Dedifferentiated amniotic fluid mesenchymal stem cell (primary cell): ENCODE results near the gene CLDN18.

Experiments used
- DNase-seq: peaks from one replicate; pipeline ENCODE4 v3.0.0-alpha.2; 2016; ENCODE audit errors: extremely low spot score

Gene CLDN18

GRCh38 chr3:138062626-138063025, 52.7 kb downstream of the CLDN18 start:
- DNase-seq, result no peak

GRCh38 chr3:138063416-138063815, 53.5 kb downstream of the CLDN18 start:
- DNase-seq, result no peak

DNA sequence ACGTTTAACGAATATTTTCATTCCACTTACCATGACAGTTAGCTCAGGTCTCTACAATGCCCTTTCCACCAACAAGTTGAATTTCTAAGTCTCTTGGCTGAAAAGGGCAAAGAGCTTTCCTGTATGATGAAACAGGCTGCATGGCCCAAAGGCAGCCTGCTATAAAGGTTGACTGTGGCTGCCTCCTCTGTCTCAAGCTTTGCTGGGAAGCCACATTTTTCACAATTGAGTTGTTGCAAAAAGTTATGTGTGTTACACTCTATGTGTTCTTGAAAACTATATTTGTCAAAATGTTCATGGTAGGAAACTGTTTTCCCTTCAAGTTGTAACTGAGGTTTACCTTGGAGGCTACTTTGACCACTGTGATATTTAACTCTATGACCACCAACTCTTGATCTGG, 56.0 kb downstream of the CLDN18 start:
- DNase-seq, result no peak

DNA sequence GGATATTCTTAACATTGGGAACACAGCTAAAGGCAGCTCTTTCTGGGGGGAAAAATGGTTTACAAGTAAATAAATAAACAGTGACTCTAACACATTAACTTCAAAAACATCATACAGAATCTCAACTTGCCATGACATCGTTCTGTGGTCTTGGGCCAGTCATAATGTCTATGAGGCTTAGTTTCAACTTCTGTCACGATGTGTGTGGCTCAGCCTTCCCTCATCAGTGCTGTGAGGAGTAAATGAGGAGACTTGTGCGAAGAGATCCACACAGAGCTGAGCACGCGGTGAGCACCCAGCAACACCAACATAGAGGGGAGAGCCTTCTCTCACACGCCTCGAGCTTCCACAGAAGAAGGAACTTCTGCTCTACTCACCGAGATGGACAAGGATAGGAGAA, 56.4 kb downstream of the CLDN18 start:
- DNase-seq, result no peak

DNA sequence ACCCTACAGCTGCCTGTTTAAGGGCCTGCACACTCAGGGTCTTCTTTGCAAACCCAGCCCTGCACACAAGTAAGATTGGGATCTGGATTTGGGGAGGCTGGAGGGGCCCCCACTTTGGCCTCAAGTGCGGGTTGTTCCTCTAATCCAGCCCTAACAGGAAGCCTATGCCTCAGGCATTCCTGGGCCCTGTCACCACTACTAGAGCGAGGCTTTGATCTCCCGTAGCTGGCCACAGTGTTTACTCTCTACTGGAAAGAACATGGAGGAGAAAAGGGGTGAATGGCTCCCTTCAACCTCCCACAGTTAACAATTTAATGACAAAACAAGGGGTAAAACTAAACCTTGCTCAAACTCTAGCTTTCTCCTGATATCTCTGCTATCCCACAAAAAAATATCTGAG, 57.0 kb downstream of the CLDN18 start:
- DNase-seq, result no peak

DNA sequence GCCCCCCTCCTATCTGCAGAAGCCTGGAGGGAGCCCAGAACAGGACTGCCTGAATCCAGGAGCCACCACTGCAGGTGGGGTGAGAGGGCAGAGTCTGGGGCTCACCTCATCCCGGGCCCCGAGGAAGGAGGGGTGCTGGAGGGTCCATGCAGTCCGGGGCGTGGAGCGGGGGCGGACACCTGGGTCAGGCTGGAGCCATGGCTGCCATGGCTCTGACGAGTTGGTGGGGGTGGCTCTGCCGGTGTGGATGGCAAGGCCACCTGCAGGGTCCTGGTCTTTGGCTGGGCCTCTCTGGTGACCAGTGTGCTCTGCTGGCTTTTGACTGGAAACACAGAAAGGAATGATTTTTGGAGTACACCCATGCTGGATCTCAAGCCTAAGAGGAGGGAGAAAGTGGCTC, 58.1 kb downstream of the CLDN18 start:
- no peak for DNase-seq

DNA sequence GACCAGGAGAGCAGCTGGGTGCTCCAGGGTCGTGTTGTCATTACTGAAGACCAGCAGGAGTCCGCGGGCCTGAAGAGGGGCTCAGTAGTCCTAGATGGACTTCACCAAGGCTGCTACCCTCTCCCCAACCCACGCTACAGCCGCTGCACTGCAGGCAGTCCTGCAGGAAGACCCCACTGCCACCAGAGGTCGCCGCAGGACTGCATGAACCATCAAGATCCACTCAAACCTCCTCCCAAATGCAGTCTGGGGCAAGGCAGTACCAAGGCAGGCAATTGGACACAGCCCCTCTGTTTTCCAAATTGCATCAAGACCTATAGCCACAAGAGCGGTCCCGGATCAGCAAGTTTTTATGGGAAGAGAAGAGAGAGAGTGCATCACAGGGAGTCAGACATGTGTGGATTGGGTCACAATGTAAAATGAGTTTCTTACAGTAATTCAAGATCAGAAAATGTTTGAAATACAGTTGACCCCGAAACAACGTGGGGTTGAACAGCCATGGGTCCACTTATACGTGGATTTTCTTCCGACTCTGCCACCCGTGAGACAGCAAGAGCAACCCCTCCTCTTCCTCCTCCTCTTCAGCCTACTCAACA, 58.7 kb downstream of the CLDN18 start:
- peak; percentile 61 for DNase-seq

DNA sequence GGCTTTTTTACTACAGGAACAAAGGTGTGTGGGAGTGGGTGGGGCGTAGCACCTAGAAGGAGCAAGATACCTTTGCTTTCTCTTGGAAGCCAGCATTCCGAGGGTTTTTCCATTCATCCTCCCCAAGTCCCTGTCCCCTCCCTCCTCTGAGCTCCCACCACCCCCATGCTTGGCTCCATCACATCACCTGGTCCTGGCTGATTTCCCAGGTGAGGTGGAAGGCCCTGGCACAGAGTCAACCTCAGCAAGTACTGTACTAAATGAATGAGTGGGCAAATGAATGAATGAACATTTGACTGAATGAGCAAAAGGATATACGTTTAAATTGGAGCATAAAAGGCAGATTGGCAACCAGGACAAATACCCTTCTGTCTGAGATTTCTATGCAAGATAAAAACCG, 60.0 kb downstream of the CLDN18 start:
- DNase-seq, result no peak

DNA sequence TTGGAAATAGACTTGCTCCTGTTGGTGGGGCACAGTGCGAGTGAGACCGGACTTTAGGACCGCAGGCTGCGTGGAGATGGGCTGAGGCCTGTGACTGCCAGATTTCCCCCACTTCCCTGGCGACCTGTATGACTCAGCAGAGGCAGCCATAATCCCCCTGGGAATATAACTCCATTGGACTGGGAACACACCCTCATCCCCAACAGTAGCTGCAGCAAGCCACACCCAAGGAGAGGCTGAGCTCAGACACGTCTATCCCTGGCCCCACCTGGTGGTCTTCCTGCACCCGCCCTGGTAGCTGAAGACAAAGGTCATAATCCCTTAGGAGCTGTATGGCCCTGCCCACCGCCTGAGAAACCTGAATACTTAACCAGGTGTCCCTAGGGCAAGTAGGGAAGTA, 62.8 kb downstream of the CLDN18 start:
- DNase-seq, result no peak

DNA sequence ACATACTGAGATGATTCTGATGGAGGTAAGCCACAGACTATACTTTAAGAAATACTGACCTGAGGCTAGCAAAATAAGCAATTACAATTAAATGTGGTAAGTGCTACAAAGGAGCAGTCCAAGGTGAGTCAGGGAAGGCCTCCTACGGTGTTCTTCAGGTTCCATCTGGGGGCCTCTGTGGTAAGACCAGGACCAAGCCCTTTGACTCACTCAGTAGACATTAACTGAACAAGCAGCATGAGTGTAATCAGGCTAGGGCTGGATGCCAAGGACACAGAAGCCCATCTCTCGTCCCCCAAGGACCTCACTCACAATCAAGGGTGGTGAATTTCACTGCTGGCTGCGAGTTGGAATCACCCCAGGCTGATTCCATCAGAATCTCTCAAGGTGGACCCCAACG, 68.1 kb downstream of the CLDN18 start:
- DNase-seq, result no peak

GRCh38 chr3:138078901-138079344, 69.0 kb downstream of the CLDN18 start:
- peak; percentile 60 for DNase-seq

GRCh38 chr3:138079901-138080300, 69.9 kb downstream of the CLDN18 start:
- DNase-seq, result no peak

DNA sequence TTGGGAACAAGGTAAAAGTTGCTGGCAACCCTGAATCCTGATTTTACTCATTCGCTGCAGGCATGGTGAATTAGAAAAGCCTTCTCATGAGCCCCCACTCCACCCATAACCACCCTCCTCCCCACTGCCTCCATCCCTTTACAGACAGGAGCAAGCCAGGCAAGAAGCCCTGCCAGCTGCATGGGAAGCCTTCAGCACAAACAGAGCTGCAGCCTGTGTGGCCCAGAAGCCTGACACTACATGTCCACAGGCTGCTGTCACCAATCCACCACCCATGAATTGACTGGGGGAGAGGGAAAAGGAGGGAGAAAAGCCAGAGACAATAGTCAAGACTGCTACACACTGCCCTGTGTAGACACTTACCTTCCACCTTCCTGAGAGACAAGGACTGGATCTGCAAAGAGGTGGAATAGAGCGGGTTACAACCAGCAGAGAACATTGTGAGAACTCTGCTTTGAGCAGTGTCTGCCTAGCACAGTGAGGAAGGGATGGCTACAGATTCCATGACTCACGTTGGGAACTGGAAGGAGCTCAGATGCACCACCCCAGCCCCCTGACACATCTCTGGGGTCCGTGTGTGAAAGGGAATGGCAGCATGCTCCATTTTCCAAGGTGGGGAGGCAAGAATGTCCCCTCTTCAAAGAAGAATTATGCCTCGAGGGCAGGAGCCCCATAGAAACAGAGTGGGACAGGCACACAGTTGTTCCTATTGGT, 71.6 kb downstream of the CLDN18 start:
- DNase-seq, result no peak

DNA sequence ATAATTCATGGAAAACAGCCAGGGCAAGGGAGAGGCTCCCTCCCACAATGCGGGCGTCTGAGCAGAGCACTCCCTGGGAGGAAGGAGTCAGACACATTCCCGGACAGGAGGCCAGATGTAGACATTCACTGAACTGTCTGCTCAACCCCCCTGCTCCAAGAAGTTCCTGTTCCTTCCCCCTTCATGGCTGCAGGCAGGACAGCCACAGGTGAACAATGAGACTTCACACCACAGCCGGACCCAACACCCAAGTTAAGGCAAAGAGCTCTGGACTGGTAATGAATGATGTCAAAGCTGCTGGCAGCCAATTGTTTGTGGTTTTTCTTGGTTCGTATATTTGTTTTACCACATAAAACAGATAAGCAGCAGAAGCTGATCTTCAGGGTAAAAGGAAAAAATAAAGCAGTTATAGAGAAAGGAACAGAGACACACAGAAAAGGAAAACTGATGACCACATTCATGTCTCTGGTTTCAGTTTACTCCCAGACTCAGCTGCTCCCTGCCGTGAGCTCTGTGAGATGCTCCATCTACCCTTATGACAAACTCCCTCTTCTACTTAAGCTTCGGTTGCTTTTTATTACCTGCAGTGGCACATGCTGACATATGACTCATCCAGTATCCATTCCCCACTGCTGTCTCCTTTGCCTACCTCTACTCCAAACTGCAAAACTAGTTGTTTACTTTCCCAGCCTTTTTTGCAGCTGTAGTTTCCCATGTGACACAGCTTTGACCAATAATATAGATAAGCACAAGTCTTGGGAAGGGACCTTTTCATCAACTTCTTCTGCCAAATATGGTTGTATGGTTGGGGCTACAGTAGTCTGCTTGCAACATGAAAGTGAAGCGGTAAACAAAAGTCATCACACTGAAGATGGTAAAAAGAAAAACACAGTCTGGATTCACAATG, 72.4 kb downstream of the CLDN18 start:
- DNase-seq, result no peak

DNA sequence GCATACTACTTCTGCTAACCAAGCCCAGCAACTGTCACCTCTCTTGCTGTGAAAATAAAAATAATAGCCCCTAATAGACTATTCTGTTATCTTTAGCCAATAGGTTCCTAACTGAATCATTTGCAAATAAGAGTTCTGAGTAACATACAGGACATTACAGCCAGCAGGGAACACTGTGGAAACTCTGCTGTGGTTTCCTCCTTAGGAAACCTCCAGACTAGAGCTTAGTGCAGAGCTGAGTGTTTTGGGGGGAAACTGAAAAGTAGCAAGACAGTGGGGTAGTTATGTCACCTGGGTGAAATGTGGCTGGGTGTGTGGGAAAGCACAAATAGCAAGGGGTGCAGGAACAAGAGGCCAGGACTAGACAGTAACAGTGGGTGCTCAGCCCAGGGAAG, 73.0 kb downstream of the CLDN18 start:
- DNase-seq, result no peak
